Measurements from ENCODE around the gene AACS. TPM values are rescaled to one million over a fixed set of nuclear protein-coding genes. Genes with fewer than 3 reads are reported as not detected.

AACS gene
- total and polyA plus RNA-seq, 2 donors (not counting 1 experiment from before 2014, with no cell fraction given): 6.1 to 20.8 TPM

GRCh38 chr12:125076103-125076502, 10.9 kb downstream of the AACS start:
- H3K4me1 ChIP-seq (ENCODE audit: control insufficient read depth in 2 of 2, insufficient read depth in 2 of 2, low read length in 2 of 2): no peaks in the 10 kb centered on the region
- intact Hi-C loops (cut with micrococcal nuclease): no loop called here
- peaks cover 1 to 3% of the 10 kb centered on the region in 2 experiments for H3K36me3 ChIP-seq (replicated peaks in 1 of 2; ENCODE audit: control extremely low read depth in 1 of 2, control insufficient read depth in 1 of 2, extremely low read depth in 1 of 2, insufficient read depth in 2 of 2, low read length in 1 of 2)
- no peak overlapping the region for H3K4me3 ChIP-seq (ENCODE audit: control extremely low read depth in 1 of 5, extremely low read depth in 1 of 5, insufficient read depth in 1 of 5, low read depth in 2 of 5, low read length in 4 of 5)
- no peaks in the 10 kb centered on the region for H4K20me1 ChIP-seq (ENCODE audit: control insufficient read depth, insufficient read depth, low read length, poor library complexity, severe bottlenecking)
- H3K79me2 ChIP-seq (ENCODE audit: control insufficient read depth, insufficient read depth, low read length): no peaks in the 10 kb centered on the region
- H2AFZ ChIP-seq (ENCODE audit: insufficient read depth, low read depth, low read length, poor library complexity, severe bottlenecking): no peak overlapping the region
- no peak overlapping the region for H3K9ac ChIP-seq (ENCODE audit: low read length)
- no peak overlapping the region for H3K27ac ChIP-seq (ENCODE audit: low read length in 2 of 2)
- no peak overlapping the region for H3K4me2 ChIP-seq (replicated peaks; ENCODE audit: low read depth, low read length, poor library complexity, severe bottlenecking)
- Mint-ChIP-seq H3K9me3 (ENCODE audit: insufficient read depth) (no peaks in the 10 kb centered on the region), H3K4me1 (peaks cover 2% of the 10 kb centered on the region), H3K27me3 (no peaks in the 10 kb centered on the region), H3K4me3 (no peak overlapping the region), H3K27ac (no peak overlapping the region)
- WGBS (ENCODE audit: insufficient coverage): 97% methylated on average over 6 of the region's 6 CpGs
- no peak for ATAC-seq (ENCODE audit: low read depth)
- no peak for DNase-seq
- CTCF ChIA-PET: interaction anchor here (1.3 kb wide), 1 partner anchor 22 kb away, joined by 3 read pairs; no protein-coding TSS in a partner anchor
- POLR2A ChIA-PET: no interaction called here
- TF ChIP-seq CTCF (IDR thresholded peaks at IDR 0.05) (no peak), EZH2 (IDR thresholded peaks at IDR 0.05; ENCODE audit: borderline replicate concordance, insufficient read depth, low read depth, low read length, poor library complexity, severe bottlenecking) (no peak)
- H3K27me3 ChIP-seq (replicated peaks in 1 of 4; ENCODE audit: control extremely low read depth in 1 of 4, control insufficient read depth in 3 of 4, insufficient read depth in 4 of 4, low read length in 3 of 4): no peaks in the 10 kb centered on the region
- H3K9me3 ChIP-seq (ENCODE audit: control extremely low read depth in 1 of 3, control insufficient read depth in 2 of 3, insufficient read depth in 1 of 3, low read length in 2 of 3): no peaks in the 10 kb centered on the region

- WGBS (ENCODE audit: insufficient coverage): 91% methylated on average over 9 of the region's 10 CpGs
- ChIA-PET CTCF (no interaction called here), POLR2A (no interaction called here)
- Mint-ChIP-seq H3K9me3 (ENCODE audit: insufficient read depth) (no peaks in the 10 kb centered on the region), H3K4me3 (no peak overlapping the region), H3K27me3 (no peaks in the 10 kb centered on the region), H3K4me1 (peaks cover 2% of the 10 kb centered on the region), H3K27ac (no peak overlapping the region)
- no peak for DNase-seq
- H3K79me2 ChIP-seq (ENCODE audit: control insufficient read depth, insufficient read depth, low read length): no peaks in the 10 kb centered on the region
- no peak overlapping the region for H3K27ac ChIP-seq (ENCODE audit: low read length in 2 of 2)
- no peak overlapping the region for H3K4me3 ChIP-seq (ENCODE audit: control extremely low read depth in 1 of 5, extremely low read depth in 1 of 5, insufficient read depth in 1 of 5, low read depth in 2 of 5, low read length in 4 of 5)
- no peak overlapping the region for H3K4me2 ChIP-seq (replicated peaks; ENCODE audit: low read depth, low read length, poor library complexity, severe bottlenecking)
- no peaks in the 10 kb centered on the region for H3K9me3 ChIP-seq (ENCODE audit: control extremely low read depth in 1 of 3, control insufficient read depth in 2 of 3, insufficient read depth in 1 of 3, low read length in 2 of 3)
- no peaks in the 10 kb centered on the region for H3K4me1 ChIP-seq (ENCODE audit: control insufficient read depth in 2 of 2, insufficient read depth in 2 of 2, low read length in 2 of 2)
- TF ChIP-seq EZH2 (IDR thresholded peaks at IDR 0.05; ENCODE audit: borderline replicate concordance, insufficient read depth, low read depth, low read length, poor library complexity, severe bottlenecking) (no peak), CTCF (IDR thresholded peaks at IDR 0.05) (no peak)
- no peak for ATAC-seq (ENCODE audit: low read depth)
- no peak overlapping the region for H3K9ac ChIP-seq (ENCODE audit: low read length)
- no peak overlapping the region for H2AFZ ChIP-seq (ENCODE audit: insufficient read depth, low read depth, low read length, poor library complexity, severe bottlenecking)
- H4K20me1 ChIP-seq (ENCODE audit: control insufficient read depth, insufficient read depth, low read length, poor library complexity, severe bottlenecking): no peaks in the 10 kb centered on the region
- H3K27me3 ChIP-seq (replicated peaks in 1 of 4; ENCODE audit: control extremely low read depth in 1 of 4, control insufficient read depth in 3 of 4, insufficient read depth in 4 of 4, low read length in 3 of 4): no peaks in the 10 kb centered on the region
- intact Hi-C loops (cut with micrococcal nuclease): no loop called here
- peaks cover 1 to 3% of the 10 kb centered on the region in 2 experiments for H3K36me3 ChIP-seq (replicated peaks in 1 of 2; ENCODE audit: control extremely low read depth in 1 of 2, control insufficient read depth in 1 of 2, extremely low read depth in 1 of 2, insufficient read depth in 2 of 2, low read length in 1 of 2)
These were observed 13.8 kb downstream of the AACS start for GRCh38 chr12:125079084-125079483.
